GM19467 (cell line): ENCODE data around the gene DCAKD.

Experiments used
- ATAC-seq: cut with Tn5 transposase; IDR thresholded peaks from one replicate; pipeline ENCODE4 v1.9.1; 2021; ENCODE audit warnings: mild to moderate bottlenecking, moderate library complexity; ENCODE audit not compliant: unreplicated experiment

The DCAKD gene

DNA sequence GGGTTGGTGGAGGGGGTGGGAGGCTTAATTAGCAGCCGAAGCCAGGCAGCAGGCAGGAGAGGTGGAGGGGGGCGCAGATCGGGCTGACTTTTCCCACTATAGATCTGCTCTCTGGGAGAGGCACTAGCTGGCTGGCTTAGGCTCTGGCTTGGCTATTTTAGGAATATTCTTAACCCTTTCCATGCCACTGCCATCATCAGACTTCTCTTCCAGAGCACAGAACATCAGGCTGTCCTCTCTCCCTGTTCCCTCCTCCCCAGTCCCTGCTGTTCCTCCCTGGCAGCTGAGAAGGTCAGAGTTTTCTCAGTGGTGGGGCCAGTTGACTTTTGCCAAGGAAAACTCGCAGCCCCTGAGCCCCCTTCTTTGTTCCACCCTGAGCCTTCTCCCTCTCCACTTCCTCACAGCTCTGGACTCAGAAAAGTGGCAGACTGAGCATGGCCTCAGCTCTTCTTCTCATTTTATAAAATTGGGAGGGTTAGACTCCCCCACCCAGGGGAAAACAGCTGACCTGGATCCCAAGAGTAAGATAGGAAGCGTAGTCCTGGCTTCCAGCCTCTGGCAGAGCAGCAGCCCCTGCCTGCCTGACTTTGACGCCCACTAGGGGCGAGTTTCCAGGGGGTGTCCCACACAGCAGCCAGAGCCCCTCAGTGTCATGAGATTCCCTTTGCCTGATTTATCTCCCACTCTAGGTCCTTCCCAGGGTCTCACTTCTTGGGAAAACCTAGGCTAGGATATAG lies 73.5 kb downstream of the DCAKD start:
- ATAC-seq, result no peak

DNA sequence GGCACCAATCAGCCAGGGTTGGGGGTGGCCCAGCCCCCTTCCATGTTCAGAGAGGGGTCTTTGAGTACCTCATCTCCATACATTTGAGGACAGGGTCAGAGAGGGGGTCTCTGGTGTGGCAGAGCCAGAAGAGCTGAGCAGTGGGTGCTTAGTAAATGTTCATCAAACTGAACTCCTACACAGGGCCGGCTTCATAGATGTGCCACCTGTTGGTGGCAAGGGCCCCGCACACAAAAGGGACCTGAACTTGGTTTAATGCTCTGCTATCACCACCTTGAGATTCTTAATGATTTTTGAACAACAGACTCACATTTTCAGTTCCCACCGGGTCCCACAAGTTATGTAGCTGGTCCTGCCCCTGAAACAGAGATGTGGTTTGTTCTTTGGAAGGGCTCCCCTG lies 74.4 kb downstream of the DCAKD start:
- ATAC-seq, result no peak

DNA sequence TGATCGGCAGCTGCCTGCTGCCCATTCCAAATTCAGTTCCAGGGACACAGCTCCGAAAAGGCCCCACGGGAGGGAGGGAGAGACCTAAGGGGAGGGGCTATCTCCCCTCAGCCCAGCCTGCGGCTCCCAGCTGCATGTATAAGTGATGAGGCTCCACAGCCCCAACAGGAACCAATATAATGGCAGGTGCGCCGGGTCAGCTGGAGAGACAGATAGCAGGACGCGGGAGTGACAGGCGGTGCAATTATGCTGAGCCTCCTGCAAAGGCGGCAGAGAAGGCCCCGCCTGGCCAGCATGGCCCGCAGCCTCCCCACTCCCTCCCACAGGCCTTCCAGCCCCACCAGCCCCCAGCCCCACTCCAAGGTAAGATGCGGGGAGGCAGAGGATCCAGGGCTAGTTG lies 75.2 kb downstream of the DCAKD start:
- no peak for ATAC-seq
